NCI-H2029 (cell line): ENCODE results near the gene METTL8.
A peak's percentile ranks its signal among the peaks of the same experiment; 100 is the strongest.
"Not testable (repeated sequence)": the region's sequence is repeated elsewhere in the genome, so short reads cannot be mapped to it uniquely, and the experiment has no call there.

Source experiments
- DNase-seq: peaks from one replicate; lab custom pipeline; 2025; lab: John Stamatoyannopoulos, UW

Gene METTL8

GRCh38 chr2:171430516-171431410 lies 3.0 kb downstream of the METTL8 start:
- no peak for DNase-seq

GRCh38 chr2:171422710-171423495 lies 10.9 kb downstream of the METTL8 start:
- DNase-seq = not testable (repeated sequence)

GRCh38 chr2:171420728-171421563 lies 12.8 kb downstream of the METTL8 start:
- DNase-seq = no peak

- DNase-seq = no peak
Measured at GRCh38 chr2:171419333-171419732, 14.5 kb downstream of the METTL8 start.

GRCh38 chr2:171416009-171416926 lies 17.5 kb downstream of the METTL8 start:
- peak; percentile 94 for DNase-seq

DNA sequence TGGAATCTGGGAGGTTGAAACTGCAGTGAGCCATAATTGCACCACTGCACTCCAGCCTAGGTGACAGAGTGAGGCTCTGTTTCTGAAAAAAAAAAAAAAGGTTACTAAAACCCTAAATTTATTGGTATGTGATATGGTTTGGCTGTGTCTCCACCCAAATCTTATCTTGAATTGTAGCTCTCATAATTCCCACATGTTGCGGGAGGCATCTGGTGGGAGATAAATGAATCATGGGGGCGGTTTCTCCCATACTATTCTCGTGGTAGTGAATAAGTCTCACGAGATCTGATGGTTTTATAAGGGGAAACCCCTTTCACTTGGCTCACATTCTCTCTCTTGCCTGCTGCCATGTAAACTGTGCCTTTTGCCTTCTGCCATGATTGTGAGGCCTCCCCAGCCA lies 19.1 kb downstream of the METTL8 start:
- not testable (repeated sequence) for DNase-seq

DNA sequence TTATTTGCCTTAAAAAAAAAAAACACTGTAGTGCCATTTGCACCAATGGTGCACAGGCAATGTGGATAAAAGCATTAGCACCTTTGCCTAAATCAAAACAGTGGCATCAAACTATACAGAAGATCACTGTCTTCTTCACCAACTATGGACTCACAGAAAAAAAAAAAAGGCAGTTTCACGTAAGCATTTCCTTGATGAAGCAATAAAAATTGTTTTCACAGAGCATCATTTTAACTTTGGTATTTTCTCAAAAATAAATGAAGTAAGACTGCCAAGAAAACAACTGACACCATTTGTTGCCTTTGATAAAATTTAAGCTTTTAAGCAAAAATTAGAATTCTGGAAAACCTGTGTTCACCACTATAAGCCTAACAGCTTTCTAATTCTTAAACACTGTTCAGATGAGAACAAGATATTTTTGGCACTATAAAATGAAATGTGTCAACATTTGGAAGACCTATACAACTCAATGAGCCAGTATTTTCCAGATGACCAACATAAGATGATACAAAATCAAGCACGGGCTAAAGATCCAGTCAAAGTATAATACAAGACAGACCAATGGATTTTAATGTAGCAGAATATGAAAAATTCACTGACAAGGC lies 21.1 kb downstream of the METTL8 start:
- DNase-seq = no peak

DNA sequence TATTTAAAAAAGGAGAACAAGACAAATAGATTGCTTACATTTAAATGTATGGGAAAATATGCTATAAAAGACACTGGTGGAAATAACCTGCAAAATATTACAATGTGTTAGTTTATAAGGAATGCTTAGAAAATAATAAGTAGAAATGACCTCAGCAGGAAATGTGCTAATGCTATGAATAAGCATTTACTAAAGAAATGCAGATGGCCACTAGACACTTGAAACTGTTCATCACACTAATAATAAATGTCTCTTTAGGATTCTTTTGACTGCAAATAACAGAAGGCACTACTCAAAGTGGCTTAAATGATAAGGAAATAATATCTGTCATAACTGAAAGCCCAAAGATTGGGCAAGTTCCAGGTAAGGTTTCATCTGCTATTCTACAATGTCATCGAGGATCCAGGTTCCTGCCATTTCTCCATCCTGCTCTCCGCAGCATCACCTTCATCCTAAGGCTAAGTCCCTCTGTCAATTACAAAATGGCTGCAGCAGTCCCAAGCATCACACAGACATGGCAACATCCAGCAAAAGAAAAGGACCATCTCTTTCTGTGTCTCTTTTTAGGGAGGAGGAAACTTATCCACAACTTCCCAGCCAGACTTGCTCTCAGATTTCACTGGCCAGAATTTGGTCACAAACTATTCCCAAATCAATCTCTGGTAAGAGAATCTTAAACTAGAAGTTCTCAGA lies 21.9 kb downstream of the METTL8 start:
- DNase-seq = no peak

DNA sequence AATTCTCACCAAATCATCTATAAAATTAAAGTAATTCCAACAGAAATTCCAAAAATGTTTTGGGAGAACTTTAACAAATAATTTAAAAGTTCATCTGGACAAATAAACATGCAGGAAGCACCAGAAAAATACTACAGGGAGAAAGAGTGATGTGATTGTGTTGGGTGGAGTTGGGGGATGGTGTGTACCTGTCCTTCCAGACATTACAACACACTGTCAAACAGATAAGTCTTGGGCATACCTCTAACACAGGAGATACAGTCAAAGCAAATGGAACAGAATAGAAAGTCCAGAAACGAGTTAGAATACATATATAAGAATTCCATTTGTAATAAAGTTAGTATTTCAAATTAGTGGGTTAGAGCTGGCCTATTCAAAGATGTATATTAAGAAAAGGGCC lies 22.6 kb downstream of the METTL8 start:
- DNase-seq = no peak

- DNase-seq = no peak
Measured at GRCh38 chr2:171410624-171411023, 23.2 kb downstream of the METTL8 start.

GRCh38 chr2:171410101-171410500 lies 23.7 kb downstream of the METTL8 start:
- DNase-seq = no peak

DNA sequence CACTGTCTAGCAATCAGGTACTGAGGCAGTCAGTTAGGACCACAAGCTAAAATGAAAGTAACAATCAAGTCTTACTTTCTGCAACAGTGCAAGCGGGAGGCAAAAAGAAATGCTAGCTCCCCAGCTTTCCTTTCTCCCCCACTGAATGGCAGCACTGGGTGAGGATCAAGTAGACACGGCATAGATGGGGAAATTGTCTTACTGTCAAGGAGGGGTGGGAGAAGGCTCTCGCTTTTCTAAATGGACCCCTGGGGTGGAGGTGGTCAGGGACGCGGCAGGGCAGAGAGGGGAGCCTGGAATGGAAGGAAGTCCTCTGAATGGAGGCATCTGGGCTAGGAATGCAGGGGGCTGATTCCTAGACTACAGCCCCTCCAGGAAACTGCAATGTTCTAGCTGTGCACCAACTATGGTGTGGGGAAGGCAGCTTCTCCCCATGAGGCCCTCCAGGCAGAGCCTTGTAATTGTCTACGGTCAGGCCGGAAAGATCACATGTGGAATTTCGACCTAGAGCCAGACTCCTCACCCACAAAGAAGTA lies 24.3 kb downstream of the METTL8 start:
- DNase-seq = no peak

DNA sequence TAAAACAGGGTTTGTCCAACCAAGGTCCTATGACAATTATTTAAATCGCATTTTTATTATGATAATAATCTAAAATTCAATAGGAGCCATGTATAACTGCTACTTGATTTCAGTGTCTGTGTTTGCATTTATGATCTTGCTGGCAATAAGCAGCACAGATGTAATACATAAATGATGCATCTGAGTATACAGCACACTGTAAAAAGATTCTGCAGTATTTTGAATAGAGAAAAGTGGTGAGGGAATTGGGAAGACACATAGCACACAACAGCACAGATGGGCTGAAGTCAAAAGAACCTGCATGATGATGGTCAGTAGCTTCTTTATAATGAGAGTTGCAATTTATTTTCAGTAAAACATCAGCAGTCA lies 26.1 kb downstream of the METTL8 start:
- no peak for DNase-seq

DNA sequence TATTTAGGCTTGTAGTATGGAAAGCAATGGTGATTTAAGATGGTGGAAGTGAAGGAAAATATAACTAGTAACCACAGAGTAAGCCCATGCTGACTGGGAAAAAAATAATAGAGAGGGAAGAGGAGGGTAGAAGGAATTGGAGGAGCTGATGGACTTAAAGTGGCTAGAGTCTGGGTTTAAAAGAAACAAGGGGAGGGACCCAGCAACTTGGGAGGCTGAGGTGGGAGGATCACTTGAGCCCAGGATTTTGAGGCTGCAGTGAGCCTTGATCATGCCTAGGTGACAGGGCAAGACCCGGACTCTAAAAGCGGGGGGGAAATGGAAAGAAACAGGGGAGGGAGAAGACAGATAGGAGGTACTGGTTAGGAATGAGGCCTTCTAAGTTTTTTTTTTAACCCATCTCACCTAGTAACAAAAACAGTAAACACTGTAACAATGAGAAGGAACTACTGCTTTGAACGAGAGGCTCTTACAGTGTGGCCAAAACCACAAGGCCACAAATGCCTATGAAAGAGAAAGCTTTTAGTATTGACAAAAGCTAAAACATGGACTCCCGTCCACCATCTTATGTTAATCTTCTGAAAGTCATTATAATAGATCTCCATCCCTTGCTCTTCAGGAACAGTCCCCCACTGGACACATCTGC lies 26.6 kb downstream of the METTL8 start:
- DNase-seq = no peak

DNA sequence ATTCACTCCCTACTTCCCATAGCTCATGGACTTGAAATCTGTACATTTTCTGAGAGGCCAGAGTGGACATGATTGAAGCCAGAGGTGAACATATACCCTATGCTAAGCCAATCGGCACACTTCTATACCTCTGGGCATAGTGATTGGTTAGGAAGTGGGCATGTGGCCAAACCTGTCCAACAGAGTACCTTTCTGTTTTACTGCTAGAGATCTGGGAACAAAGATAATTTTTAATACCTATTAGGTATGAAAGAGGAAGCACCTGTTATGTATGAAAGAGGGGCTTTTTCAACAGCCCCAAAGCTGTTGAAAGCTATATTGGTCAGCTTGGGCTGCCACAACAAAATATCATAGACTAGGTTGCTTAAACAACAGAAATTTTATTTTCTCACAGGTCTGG lies 27.7 kb downstream of the METTL8 start:
- DNase-seq = no peak

DNA sequence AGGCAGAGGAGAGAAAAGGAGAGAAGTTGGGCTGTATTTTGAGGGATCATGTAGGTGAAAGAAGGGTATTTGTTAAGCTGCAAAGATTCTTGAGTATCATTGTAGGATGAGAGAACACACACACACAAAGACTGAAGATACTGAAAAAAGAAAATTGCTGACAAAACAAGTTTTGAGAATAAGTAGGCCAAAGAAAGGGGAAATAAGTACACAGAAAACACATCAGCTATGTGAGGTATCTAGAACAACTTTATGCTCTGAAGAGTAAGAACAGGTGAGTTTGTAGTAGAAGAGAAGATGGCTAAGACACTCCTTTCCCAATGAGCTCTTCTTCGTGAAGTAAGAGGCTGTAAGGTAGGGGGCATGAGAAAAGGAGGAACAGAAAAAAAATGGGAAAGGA lies 28.2 kb downstream of the METTL8 start:
- no peak for DNase-seq

DNA sequence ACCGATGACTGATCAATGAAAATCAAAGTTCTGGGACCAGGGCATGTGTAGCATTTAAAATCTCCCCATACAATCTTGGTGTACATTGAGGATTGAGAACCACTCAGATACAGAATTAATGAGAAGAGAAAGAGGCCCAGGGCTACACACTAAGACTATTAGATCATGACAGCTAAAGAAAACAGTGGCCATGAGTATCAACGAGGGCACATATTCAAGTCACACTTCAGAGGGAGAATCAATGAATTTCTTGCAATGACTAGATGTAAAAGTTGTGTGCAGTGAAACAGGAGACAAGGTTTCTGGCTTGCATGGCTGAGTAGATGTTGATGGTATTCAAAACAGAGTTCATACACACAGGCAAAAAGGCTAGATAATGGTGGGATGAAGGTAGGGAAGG lies 29.1 kb downstream of the METTL8 start:
- no peak for DNase-seq

- DNase-seq = no peak
Measured at GRCh38 chr2:171404261-171404660, 29.5 kb downstream of the METTL8 start.

GRCh38 chr2:171402906-171403580 lies 30.7 kb downstream of the METTL8 start:
- DNase-seq = no peak
